ENCODE results near the gene AGAP1. TPM values are rescaled to one million over a fixed set of nuclear protein-coding genes. Genes with fewer than 3 reads are reported as not detected.
"Not testable (repeated sequence)": the region's sequence is repeated elsewhere in the genome, so short reads cannot be mapped to it uniquely, and the experiment has no call there.

The AGAP1 gene
- total RNA-seq, 3 donors from 2014 or later (not counting 1 experiment from before 2014, with no cell fraction given): 42.0 to 56.4 (median 45.7) TPM

GRCh38 chr2:236061497-236061896 lies 567.7 kb downstream of the AGAP1 start:
- H3K4me1 ChIP-seq (ENCODE audit: control insufficient read depth, insufficient read depth, low read length): no peaks in the 10 kb centered on the region
- no peaks in the 10 kb centered on the region for H3K4me1 Mint-ChIP-seq
- H3K4me3 ChIP-seq (ENCODE audit: low read length): no peak overlapping the region
- H3K36me3 ChIP-seq (ENCODE audit: control insufficient read depth, insufficient read depth, low read length): no peaks in the 10 kb centered on the region
- H3K4me3 Mint-ChIP-seq: no peak overlapping the region
- no peak for TF ChIP-seq CTCF (IDR thresholded peaks at IDR 0.05)
- H3K27me3 ChIP-seq (ENCODE audit: control insufficient read depth, insufficient read depth, low read length): no peaks in the 10 kb centered on the region
- H3K36me3 Mint-ChIP-seq: peaks cover 7% of the 10 kb centered on the region
- H3K27ac ChIP-seq (ENCODE audit: low read length): no peak overlapping the region
- ATAC-seq (no peak), DNase-seq (no peak)
- H3K9me3 Mint-ChIP-seq: peaks cover 0 to 2% of the 10 kb centered on the region in 2 donors
- H3K9me3 ChIP-seq (ENCODE audit: control insufficient read depth, insufficient read depth, low read length): no peaks in the 10 kb centered on the region
- intact Hi-C loops (cut with micrococcal nuclease): no loop called here
- WGBS (ENCODE audit: insufficient coverage): 52% methylated on average over 7 of the region's 9 CpGs
- H3K27ac Mint-ChIP-seq: no peak overlapping the region
- no peaks in the 10 kb centered on the region for H3K27me3 Mint-ChIP-seq (ENCODE audit: low read depth in 2 of 2)

GRCh38 chr2:236061899-236062298 lies 568.1 kb downstream of the AGAP1 start:
- no peaks in the 10 kb centered on the region for H3K36me3 ChIP-seq (ENCODE audit: control insufficient read depth, insufficient read depth, low read length)
- Mint-ChIP-seq H3K27me3 (ENCODE audit: low read depth in 2 of 2) (no peaks in the 10 kb centered on the region), H3K27ac (no peak overlapping the region), H3K36me3 (peaks cover 7% of the 10 kb centered on the region), H3K4me3 (no peak overlapping the region), H3K4me1 (no peaks in the 10 kb centered on the region), H3K9me3 (peaks cover 0 to 2% of the 10 kb centered on the region in 2 donors)
- no peak overlapping the region for H3K27ac ChIP-seq (ENCODE audit: low read length)
- no peak for TF ChIP-seq CTCF (IDR thresholded peaks at IDR 0.05)
- intact Hi-C loops (cut with micrococcal nuclease): no loop called here
- no peaks in the 10 kb centered on the region for H3K4me1 ChIP-seq (ENCODE audit: control insufficient read depth, insufficient read depth, low read length)
- ATAC-seq: no peak
- no peak for DNase-seq
- no peaks in the 10 kb centered on the region for H3K9me3 ChIP-seq (ENCODE audit: control insufficient read depth, insufficient read depth, low read length)
- H3K4me3 ChIP-seq (ENCODE audit: low read length): no peak overlapping the region
- 91% methylated on average over 12 of the region's 12 CpGs for WGBS (ENCODE audit: insufficient coverage)
- H3K27me3 ChIP-seq (ENCODE audit: control insufficient read depth, insufficient read depth, low read length): no peaks in the 10 kb centered on the region

DNA sequence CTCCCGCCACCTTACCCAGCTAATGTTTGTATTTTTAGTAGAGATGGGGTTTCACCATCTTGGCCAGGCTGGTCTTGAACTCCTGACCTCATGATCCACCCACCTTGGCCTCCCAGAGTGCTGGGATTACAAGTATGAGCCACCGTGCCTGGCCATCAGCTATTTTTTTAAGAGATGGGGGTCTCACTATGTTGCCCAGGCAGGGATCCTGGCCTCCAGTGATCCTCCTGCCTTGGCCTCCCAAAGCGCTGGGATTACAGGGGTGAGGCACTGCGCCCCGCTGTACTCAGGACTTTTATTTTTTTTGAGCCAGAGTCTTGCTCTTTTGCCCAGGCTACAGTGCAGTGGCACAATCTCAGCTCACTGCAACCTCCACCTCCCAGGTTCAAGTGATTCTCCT lies 569.0 kb downstream of the AGAP1 start:
- H3K4me1 ChIP-seq (ENCODE audit: control insufficient read depth, insufficient read depth, low read length); intact Hi-C loops (cut with micrococcal nuclease); H3K27ac ChIP-seq (ENCODE audit: low read length); H3K27me3 ChIP-seq (ENCODE audit: control insufficient read depth, insufficient read depth, low read length); H3K4me3 ChIP-seq (ENCODE audit: low read length); H3K27ac Mint-ChIP-seq; H3K4me1 Mint-ChIP-seq; H3K27me3 Mint-ChIP-seq (ENCODE audit: low read depth in 2 of 2); DNase-seq; H3K36me3 ChIP-seq (ENCODE audit: control insufficient read depth, insufficient read depth, low read length); ATAC-seq; H3K9me3 ChIP-seq (ENCODE audit: control insufficient read depth, insufficient read depth, low read length); H3K4me3 Mint-ChIP-seq; H3K9me3 Mint-ChIP-seq; H3K36me3 Mint-ChIP-seq: not testable (repeated sequence)
- WGBS (ENCODE audit: insufficient coverage): 92% methylated on average over 4 of the region's 5 CpGs

GRCh38 chr2:236063994-236064393 lies 570.2 kb downstream of the AGAP1 start:
- H3K27ac Mint-ChIP-seq: no peak overlapping the region
- Histone ChIP-seq H3K27me3 (ENCODE audit: control insufficient read depth, insufficient read depth, low read length) (no peaks in the 10 kb centered on the region), H3K4me3 (ENCODE audit: low read length) (no peak overlapping the region), H3K9me3 (ENCODE audit: control insufficient read depth, insufficient read depth, low read length) (no peaks in the 10 kb centered on the region), H3K36me3 (ENCODE audit: control insufficient read depth, insufficient read depth, low read length) (no peaks in the 10 kb centered on the region), H3K27ac (ENCODE audit: low read length) (no peak overlapping the region), H3K4me1 (ENCODE audit: control insufficient read depth, insufficient read depth, low read length) (no peaks in the 10 kb centered on the region)
- WGBS (ENCODE audit: insufficient coverage): 88% methylated on average over 7 of the region's 7 CpGs
- no peak overlapping the region for H3K4me3 Mint-ChIP-seq
- ATAC-seq (no peak), DNase-seq (no peak)
- TF ChIP-seq CTCF (IDR thresholded peaks at IDR 0.05): no peak
- H3K9me3 Mint-ChIP-seq: no peaks in the 10 kb centered on the region
- H3K27me3 Mint-ChIP-seq (ENCODE audit: low read depth in 2 of 2): no peaks in the 10 kb centered on the region
- H3K4me1 Mint-ChIP-seq: no peaks in the 10 kb centered on the region
- no peaks in the 10 kb centered on the region for H3K36me3 Mint-ChIP-seq
- intact Hi-C loops (cut with micrococcal nuclease): no loop called here

Data from natural killer cell (primary cell).